ENCODE measurements around the gene KRTAP5-2.

KRTAP5-2 gene

GRCh38 chr11:1624621-1625020, 26.5 kb upstream of the KRTAP5-2 start:
- Histone ChIP-seq H2BK5ac (ENCODE audit: low read depth, low read length, poor library complexity, severe bottlenecking) (no peak overlapping the region), H3K27me3 (ENCODE audit: control insufficient read depth in 1 of 2, insufficient read depth in 1 of 2, low read length in 2 of 2) (peaks cover 55 to 67% of the 10 kb centered on the region in 2 experiments), H3K4me1 (ENCODE audit: control insufficient read depth, insufficient read depth, low read depth, low read length) (no peaks in the 10 kb centered on the region), H3K4me2 (ENCODE audit: low read length, poor library complexity, severe bottlenecking) (no peak overlapping the region), H3K9ac (ENCODE audit: low read length) (no peak overlapping the region), H2AK5ac (ENCODE audit: low read length, severe bottlenecking) (no peak overlapping the region), H2AFZ (ENCODE audit: low read depth, low read length) (no peak overlapping the region), H3K14ac (ENCODE audit: low read length in 2 of 2) (no peak overlapping the region), H4K8ac (ENCODE audit: low read length) (no peak overlapping the region), H3K23ac (ENCODE audit: low read length in 2 of 2) (no peak overlapping the region), H2BK12ac (ENCODE audit: low read length in 2 of 2) (no peak overlapping the region), H3K79me1 (replicated peaks; ENCODE audit: low read length, poor library complexity, severe bottlenecking) (no peaks in the 10 kb centered on the region), H2BK15ac (ENCODE audit: low read depth, poor library complexity, severe bottlenecking) (no peak overlapping the region), H3K18ac (ENCODE audit: low read depth in 1 of 2, low read length in 2 of 2) (no peak overlapping the region), H4K91ac (ENCODE audit: low read length) (no peak overlapping the region), H2BK120ac (ENCODE audit: low read depth, low read length) (no peak overlapping the region), H3K36me3 (ENCODE audit: control insufficient read depth in 1 of 2, insufficient read depth in 2 of 2, low read depth in 1 of 2, low read length in 2 of 2) (no peaks in the 10 kb centered on the region), H3K4ac (ENCODE audit: low read depth in 1 of 2, low read length in 2 of 2) (no peak overlapping the region), H3K4me3 (ENCODE audit: insufficient read depth in 1 of 2, low read depth in 1 of 2, low read length in 2 of 2) (no peak overlapping the region), H3K27ac (ENCODE audit: low read length, poor library complexity, severe bottlenecking) (no peak overlapping the region), H3K9me3 (ENCODE audit: control insufficient read depth, low read length) (peaks cover 4% of the 10 kb centered on the region)
- no peak for DNase-seq
- WGBS: 79% methylated on average over 16 of the region's 16 CpGs

GRCh38 chr11:1623716-1624115, 25.6 kb upstream of the KRTAP5-2 start:
- Histone ChIP-seq H3K14ac (ENCODE audit: low read length in 2 of 2) (no peak overlapping the region), H2BK15ac (ENCODE audit: low read depth, poor library complexity, severe bottlenecking) (no peak overlapping the region), H4K8ac (ENCODE audit: low read length) (no peak overlapping the region), H3K9me3 (ENCODE audit: control insufficient read depth, low read length) (peaks cover 4% of the 10 kb centered on the region), H3K4me1 (ENCODE audit: control insufficient read depth, insufficient read depth, low read depth, low read length) (no peaks in the 10 kb centered on the region), H3K23ac (ENCODE audit: low read length in 2 of 2) (no peak overlapping the region), H3K79me1 (replicated peaks; ENCODE audit: low read length, poor library complexity, severe bottlenecking) (no peaks in the 10 kb centered on the region), H3K18ac (ENCODE audit: low read depth in 1 of 2, low read length in 2 of 2) (no peak overlapping the region), H2AFZ (ENCODE audit: low read depth, low read length) (no peak overlapping the region), H3K4me3 (ENCODE audit: insufficient read depth in 1 of 2, low read depth in 1 of 2, low read length in 2 of 2) (no peak overlapping the region), H3K4me2 (ENCODE audit: low read length, poor library complexity, severe bottlenecking) (no peak overlapping the region), H2AK5ac (ENCODE audit: low read length, severe bottlenecking) (no peak overlapping the region), H3K27ac (ENCODE audit: low read length, poor library complexity, severe bottlenecking) (no peak overlapping the region), H4K91ac (ENCODE audit: low read length) (no peak overlapping the region), H2BK5ac (ENCODE audit: low read depth, low read length, poor library complexity, severe bottlenecking) (no peak overlapping the region), H3K36me3 (ENCODE audit: control insufficient read depth in 1 of 2, insufficient read depth in 2 of 2, low read depth in 1 of 2, low read length in 2 of 2) (no peaks in the 10 kb centered on the region), H2BK120ac (ENCODE audit: low read depth, low read length) (no peak overlapping the region), H3K4ac (ENCODE audit: low read depth in 1 of 2, low read length in 2 of 2) (no peak overlapping the region), H2BK12ac (ENCODE audit: low read length in 2 of 2) (no peak overlapping the region), H3K27me3 (ENCODE audit: control insufficient read depth in 1 of 2, insufficient read depth in 1 of 2, low read length in 2 of 2) (peaks cover 48 to 58% of the 10 kb centered on the region in 2 experiments), H3K9ac (ENCODE audit: low read length) (no peak overlapping the region)
- no peak for DNase-seq
- 75% methylated on average over 9 of the region's 9 CpGs for WGBS

- Histone ChIP-seq H3K9ac (ENCODE audit: low read length) (no peak within 1 kb of the TSS), H3K27ac (ENCODE audit: low read length, poor library complexity, severe bottlenecking) (no peak within 1 kb of the TSS), H3K4ac (ENCODE audit: low read depth in 1 of 2, low read length in 2 of 2) (no peak within 1 kb of the TSS), H2BK120ac (ENCODE audit: low read depth, low read length) (no peak within 1 kb of the TSS), H3K14ac (ENCODE audit: low read length in 2 of 2) (no peak within 1 kb of the TSS), H3K4me2 (ENCODE audit: low read length, poor library complexity, severe bottlenecking) (no peak within 1 kb of the TSS), H3K79me1 (replicated peaks; ENCODE audit: low read length, poor library complexity, severe bottlenecking) (no peaks in the 10 kb centered on the region), H3K4me3 (ENCODE audit: insufficient read depth in 1 of 2, low read depth in 1 of 2, low read length in 2 of 2) (no peak within 1 kb of the TSS), H3K36me3 (ENCODE audit: control insufficient read depth in 1 of 2, insufficient read depth in 2 of 2, low read depth in 1 of 2, low read length in 2 of 2) (no peaks in the 10 kb centered on the region), H2BK15ac (ENCODE audit: low read depth, poor library complexity, severe bottlenecking) (no peak within 1 kb of the TSS), H4K91ac (ENCODE audit: low read length) (no peak within 1 kb of the TSS), H2AK5ac (ENCODE audit: low read length, severe bottlenecking) (no peak within 1 kb of the TSS), H2BK5ac (ENCODE audit: low read depth, low read length, poor library complexity, severe bottlenecking) (no peak within 1 kb of the TSS), H3K18ac (ENCODE audit: low read depth in 1 of 2, low read length in 2 of 2) (no peak within 1 kb of the TSS), H4K8ac (ENCODE audit: low read length) (no peak within 1 kb of the TSS), H2AFZ (ENCODE audit: low read depth, low read length) (no peak within 1 kb of the TSS), H2BK12ac (ENCODE audit: low read length in 2 of 2) (no peak within 1 kb of the TSS), H3K9me3 (ENCODE audit: control insufficient read depth, low read length) (peaks cover 4% of the 10 kb centered on the region), H3K27me3 (ENCODE audit: control insufficient read depth in 1 of 2, insufficient read depth in 1 of 2, low read length in 2 of 2) (peaks cover 43 to 53% of the 10 kb centered on the region in 2 experiments), H3K23ac (ENCODE audit: low read length in 2 of 2) (no peak within 1 kb of the TSS), H3K4me1 (ENCODE audit: control insufficient read depth, insufficient read depth, low read depth, low read length) (no peaks in the 10 kb centered on the region)
- no peak for DNase-seq
- no CpG with 5 or more reads among the region's 1 CpG for WGBS
Measured at GRCh38 chr11:1622086-1622485, 24.0 kb upstream of the KRTAP5-2 start, which contains the start of gene KRTAP5-4. KRTAP5-4 (minus strand) TSS chr11:1622138; CDS start chr11:1622093, 45 bp downstream.

- peak; percentile 36 for DNase-seq
- H2BK15ac ChIP-seq (ENCODE audit: low read depth, poor library complexity, severe bottlenecking): no peak overlapping the region
- no peak overlapping the region for H3K14ac ChIP-seq (ENCODE audit: low read length in 2 of 2)
- H2AK5ac ChIP-seq (ENCODE audit: low read length, severe bottlenecking): no peak overlapping the region
- H3K4me2 ChIP-seq (ENCODE audit: low read length, poor library complexity, severe bottlenecking): no peak overlapping the region
- no peak overlapping the region for H2BK120ac ChIP-seq (ENCODE audit: low read depth, low read length)
- no peak overlapping the region for H3K9ac ChIP-seq (ENCODE audit: low read length)
- H3K4ac ChIP-seq (ENCODE audit: low read depth in 1 of 2, low read length in 2 of 2): no peak overlapping the region
- no peaks in the 10 kb centered on the region for H3K36me3 ChIP-seq (ENCODE audit: control insufficient read depth in 1 of 2, insufficient read depth in 2 of 2, low read depth in 1 of 2, low read length in 2 of 2)
- H3K9me3 ChIP-seq (ENCODE audit: control insufficient read depth, low read length): no peaks in the 10 kb centered on the region
- no peak overlapping the region for H4K91ac ChIP-seq (ENCODE audit: low read length)
- no peaks in the 10 kb centered on the region for H3K4me1 ChIP-seq (ENCODE audit: control insufficient read depth, insufficient read depth, low read depth, low read length)
- no peak overlapping the region for H3K4me3 ChIP-seq (ENCODE audit: insufficient read depth in 1 of 2, low read depth in 1 of 2, low read length in 2 of 2)
- no peak overlapping the region for H3K18ac ChIP-seq (ENCODE audit: low read depth in 1 of 2, low read length in 2 of 2)
- peaks cover 42 to 48% of the 10 kb centered on the region in 2 experiments for H3K27me3 ChIP-seq (ENCODE audit: control insufficient read depth in 1 of 2, insufficient read depth in 1 of 2, low read length in 2 of 2)
- 34% methylated on average over 10 of the region's 10 CpGs for WGBS
- H3K23ac ChIP-seq (ENCODE audit: low read length in 2 of 2): no peak overlapping the region
- no peaks in the 10 kb centered on the region for H3K79me1 ChIP-seq (replicated peaks; ENCODE audit: low read length, poor library complexity, severe bottlenecking)
- H3K27ac ChIP-seq (ENCODE audit: low read length, poor library complexity, severe bottlenecking): no peak overlapping the region
- H2BK5ac ChIP-seq (ENCODE audit: low read depth, low read length, poor library complexity, severe bottlenecking): no peak overlapping the region
- H2BK12ac ChIP-seq (ENCODE audit: low read length in 2 of 2): no peak overlapping the region
- H2AFZ ChIP-seq (ENCODE audit: low read depth, low read length): no peak overlapping the region
- no peak overlapping the region for H4K8ac ChIP-seq (ENCODE audit: low read length)
Measured at GRCh38 chr11:1619449-1619848, 21.4 kb upstream of the KRTAP5-2 start.

Measured in mesenchymal stem cell (in vitro differentiated cells and primary cell).